ENCODE data around the gene ACTR1B. TPM values are rescaled to one million over a fixed set of nuclear protein-coding genes. Genes with fewer than 3 reads are reported as not detected.

ACTR1B gene
- total RNA-seq, 4 donors from 2014 or later, result 31.5 to 84.8 (median 54.8) TPM

- TF ChIP-seq CTCF (IDR thresholded peaks at IDR 0.05; ENCODE audit: low read depth), result no peak
Measured at GRCh38 chr2:97660044-97660774, 3.6 kb downstream of the ACTR1B start.

GRCh38 chr2:97659256-97660043, 4.4 kb downstream of the ACTR1B start:
- TF ChIP-seq CTCF (IDR thresholded peaks at IDR 0.05; ENCODE audit: low read depth), result no peak

GRCh38 chr2:97658691-97659157, 5.1 kb downstream of the ACTR1B start:
- no peak for TF ChIP-seq CTCF (IDR thresholded peaks at IDR 0.05; ENCODE audit: low read depth)

GRCh38 chr2:97657986-97658690, 5.7 kb downstream of the ACTR1B start:
- no peak for TF ChIP-seq CTCF (IDR thresholded peaks at IDR 0.05; ENCODE audit: low read depth)

- TF ChIP-seq CTCF (IDR thresholded peaks at IDR 0.05; ENCODE audit: low read depth), result no peak
Measured at GRCh38 chr2:97656905-97657587, 6.8 kb downstream of the ACTR1B start.

- TF ChIP-seq CTCF (IDR thresholded peaks at IDR 0.05; ENCODE audit: low read depth), result no peak
Measured at GRCh38 chr2:97656129-97656755, 7.6 kb downstream of the ACTR1B start.

All from subcutaneous adipose tissue (tissue), 4 donors.